A673 (cell line): ENCODE data around the gene LAMA2. TPM values are rescaled to one million over a fixed set of nuclear protein-coding genes. Genes with fewer than 3 reads are reported as not detected.
A peak's percentile ranks its signal among the peaks of the same experiment; 100 is the strongest.

Experiments used
- BruUV-seq: library from RNA; stranded (reverse); fragments of 400-500 nt; replicated peaks from 2 replicates; lab custom pipeline; 2021; lab: Mats Ljungman, UMichigan
- CTCF ChIA-PET: fragments of 300-600 bp; sonication (Branson Sonifier 250); formaldehyde crosslinking; loops from one replicate; lab custom pipeline; 2022; ENCODE audit warnings: antibody characterized with exemption; lab: Charles Lee
- POLR2A ChIA-PET: fragments of 300-600 bp; sonication (Branson Sonifier 250); formaldehyde crosslinking; loops from one replicate; lab custom pipeline; 2022; ENCODE audit warnings: antibody characterized with exemption; ENCODE audit not compliant: low non-redundant PET; lab: Charles Lee
- DNase-seq: peaks from one replicate; pipeline ENCODE4 v3.0.0-alpha.2; 2015; ENCODE audit warnings: low spot score
- H3K27ac ChIP-seq: fragments of 200-600 bp; sonication (generic); 2 replicates; pipeline ENCODE4 v1.5.1; 2016; ENCODE audit warnings: mixed run types, low read depth, mild to moderate bottlenecking, mixed read lengths, antibody characterized with exemption, low read length; ENCODE audit not compliant: poor library complexity, severe bottlenecking
- H3K27me3 ChIP-seq: fragments of 200-600 bp; sonication (generic); replicated peaks from 2 replicates; pipeline ENCODE4 v1.6.1; 2017; ENCODE audit warnings: mixed run types, low read depth, mild to moderate bottlenecking, mixed read lengths, antibody characterized with exemption, low read length; ENCODE audit not compliant: insufficient read depth, poor library complexity
- H3K36me3 ChIP-seq: fragments of 200-600 bp; sonication (generic); 2 replicates; pipeline ENCODE4 v1.6.1; 2016; ENCODE audit warnings: mixed run types, mild to moderate bottlenecking, mixed read lengths, antibody characterized with exemption, low read length; ENCODE audit not compliant: insufficient read depth, poor library complexity, severe bottlenecking
- H3K4me1 ChIP-seq: fragments of 200-600 bp; sonication (generic); 2 replicates; pipeline ENCODE4 v1.6.1; 2017; ENCODE audit warnings: mixed run types, mild to moderate bottlenecking, mixed read lengths, antibody characterized with exemption, low read length; ENCODE audit not compliant: insufficient read depth, poor library complexity, severe bottlenecking
- H3K4me3 ChIP-seq: fragments of 200-600 bp; sonication (generic); 2 replicates; pipeline ENCODE4 v1.5.1; 2016; ENCODE audit warnings: low read depth, mixed run types, mild to moderate bottlenecking, mixed read lengths, low read length; ENCODE audit not compliant: poor library complexity, severe bottlenecking
- H3K9me3 ChIP-seq: fragments of 200-600 bp; sonication (generic); 2 replicates; pipeline ENCODE4 v1.6.1; 2016; ENCODE audit warnings: mixed run types, low read depth, mild to moderate bottlenecking, mixed read lengths, antibody characterized with exemption, low read length; ENCODE audit not compliant: poor library complexity, severe bottlenecking
- CTCF ChIP-seq: fragments of 300-800, 200-600 bp; sonication (generic); conservative IDR thresholded peaks from 2 replicates; pipeline ENCODE4 v1.5.1; 2017; ENCODE audit warnings: low read depth, mild to moderate bottlenecking, antibody characterized with exemption, low read length, moderate library complexity, mixed read lengths
- EZH2 ChIP-seq: fragments of 200-600 bp; sonication (generic); IDR thresholded peaks from 2 replicates; pipeline ENCODE4 v1.6.1; 2017; ENCODE audit warnings: borderline replicate concordance, low read depth, mild to moderate bottlenecking, mixed read lengths, antibody characterized with exemption, low read length; ENCODE audit not compliant: poor library complexity, severe bottlenecking
- intact Hi-C: fragments of 100-400 bp; cut with micrococcal nuclease; formaldehyde crosslinking; loops from one replicate; pipeline ENCODE4 v1.10.0; 2022; ENCODE audit not compliant: unreplicated experiment
- total RNA-seq: library from RNA; stranded (reverse); gene quantifications from 2 replicates; pipeline ENCODE4 v1.2.3, GENCODE V29; 2021

Gene LAMA2
- total RNA-seq, 1 experiment from 2014 or later, result 2.2 TPM

GRCh38 chr6:129329678-129330077 lies 446.7 kb downstream of the LAMA2 start:
- no peaks in the 10 kb centered on the region for H3K4me1 ChIP-seq
- CTCF ChIA-PET, result no interaction called here
- intact Hi-C loops, result no loop called here
- no TSS peak for BruUV-seq
- no peaks in the 10 kb centered on the region for H3K9me3 ChIP-seq
- H3K27me3 ChIP-seq, result no peaks in the 10 kb centered on the region
- H3K36me3 ChIP-seq, result no peaks in the 10 kb centered on the region
- no peak overlapping the region for H3K4me3 ChIP-seq
- POLR2A ChIA-PET, result no interaction called here
- TF ChIP-seq EZH2 (no peak), CTCF (no peak)
- DNase-seq, result no peak
- no peak overlapping the region for H3K27ac ChIP-seq

GRCh38 chr6:129331450-129332138 lies 448.7 kb downstream of the LAMA2 start:
- no peaks in the 10 kb centered on the region for H3K4me1 ChIP-seq
- no peak overlapping the region for H3K27ac ChIP-seq
- H3K9me3 ChIP-seq, result no peaks in the 10 kb centered on the region
- peak; percentile 27 for DNase-seq
- H3K4me3 ChIP-seq, result no peak overlapping the region
- H3K27me3 ChIP-seq, result no peaks in the 10 kb centered on the region
- BruUV-seq, result no TSS peak
- intact Hi-C loops, result no loop called here
- ChIA-PET POLR2A (no interaction called here), CTCF (interaction anchor here (0.7 kb wide), 1 partner anchor 40 kb away, joined by 3 read pairs; no protein-coding TSS in a partner anchor)
- H3K36me3 ChIP-seq, result no peaks in the 10 kb centered on the region
- TF ChIP-seq EZH2 (no peak), CTCF (no peak)

- intact Hi-C loops, result no loop called here
- no peaks in the 10 kb centered on the region for H3K4me1 ChIP-seq
- no peak overlapping the region for H3K27ac ChIP-seq
- H3K36me3 ChIP-seq, result no peaks in the 10 kb centered on the region
- no peak for DNase-seq
- ChIA-PET POLR2A (no interaction called here), CTCF (no interaction called here)
- H3K4me3 ChIP-seq, result no peak overlapping the region
- no peaks in the 10 kb centered on the region for H3K9me3 ChIP-seq
- no peak for TF ChIP-seq CTCF
- no peak for TF ChIP-seq EZH2
- no peaks in the 10 kb centered on the region for H3K27me3 ChIP-seq
- no TSS peak for BruUV-seq
These were observed 452.9 kb downstream of the LAMA2 start for GRCh38 chr6:129335792-129336191.
